GM23338 (cell line): ENCODE measurements around the gene TRIP4. TPM values are rescaled to one million over a fixed set of nuclear protein-coding genes. Genes with fewer than 3 reads are reported as not detected.

Source experiments
- CREB1 ChIP-seq: fragments of 250-450 bp; sonication (Bioruptor Pico); IDR thresholded peaks from 2 replicates; pipeline ENCODE4 v1.5.0; 2020; ENCODE audit warnings: low read depth, mild to moderate bottlenecking, moderate library complexity
- ETS1 ChIP-seq: IDR thresholded peaks from 2 replicates; pipeline ENCODE4 v1.6.1; 2016; ENCODE audit warnings: antibody characterized with exemption
- REST ChIP-seq: IDR thresholded peaks from one replicate; pipeline ENCODE4 v1.6.1; 2018; ENCODE audit warnings: antibody characterized with exemption; ENCODE audit not compliant: unreplicated experiment
- STAT1 ChIP-seq: IDR thresholded peaks from one replicate; pipeline ENCODE4 v1.6.1; 2016; ENCODE audit warnings: antibody characterized with exemption; ENCODE audit not compliant: unreplicated experiment
- ZNF331 ChIP-seq: fragments of 250-450 bp; sonication (Bioruptor Pico); IDR thresholded peaks from 2 replicates; pipeline ENCODE4 v1.5.0; 2020; ENCODE audit warnings: low read depth, mild to moderate bottlenecking, moderate library complexity
- ZNF462 ChIP-seq: fragments of 250-450 bp; sonication (Bioruptor Pico); IDR thresholded peaks from 2 replicates; pipeline ENCODE4 v1.5.0; 2020; ENCODE audit warnings: mild to moderate bottlenecking, moderate library complexity
- polyA plus RNA-seq: library from polyadenylated mRNA; unstranded; fragments of >200 nt; fragmentation: Nextera tagmentation; extraction: Ambion mirVana; gene quantifications from 2 replicates; pipeline ENCODE4 v1.2.1, GENCODE V29; 2016
- total RNA-seq: library from RNA; depleted of rRNA; stranded (reverse); fragments of >200 nt; shearing (Covaris generic); gene quantifications from 2 replicates; pipeline ENCODE4 v1.2.3, GENCODE V29; 2014

The TRIP4 gene
- total and polyA plus RNA-seq, 2 experiments from 2014 or later, result 10.3 to 16.0 TPM

GRCh38 chr15:64502551-64502950 lies 114.9 kb downstream of the TRIP4 start (continued):
- no peak for TF ChIP-seq ZNF462 (CRISPR knock-in tag)
- no peak for TF ChIP-seq ETS1
- TF ChIP-seq ZNF331 (CRISPR knock-in tag), result no peak
- TF ChIP-seq REST, result no peak
- TF ChIP-seq CREB1 (CRISPR knock-in tag), result no peak
- no peak for TF ChIP-seq STAT1
